Body of pancreas (tissue), 4 donors: ENCODE measurements around the gene UPP2.

ENCODE experiments used
- CTCF ChIP-seq, 7 experiments: fragments of 450-650 bp in 4 of 7; fragments of 200-600 bp in 3 of 7; sonication (generic) in 3 of 7; IDR thresholded peaks; one replicate each; pipeline ENCODE4 v1.5.1; 2016 to 2019; ENCODE audit warnings: antibody characterized with exemption in 7 of 7
- POLR2A ChIP-seq, 3 donors: fragments of 450-650 bp; IDR thresholded peaks; one replicate each; pipeline ENCODE4 v1.6.1; 2016; ENCODE audit warnings: antibody characterized with exemption in 3 of 3, mild to moderate bottlenecking in 2 of 3

- TF ChIP-seq CTCF (IDR thresholded peaks at IDR 0.05) (no peak), POLR2A (IDR thresholded peaks at IDR 0.05) (no peak)
Observed at GRCh38 chr2:158129037-158129436, 27.4 kb downstream of the UPP2 start.
